GM18507 (cell line): ENCODE measurements around the gene B3GAT3.

Experiments used
- DNase-seq: peaks from one replicate; pipeline ENCODE4 v3.0.0; 2011; ENCODE audit warnings: low read depth; ENCODE audit not compliant: insufficient read length; ENCODE audit errors: extremely low spot score
- FAIRE-seq: peaks from 2 replicates; lab custom pipeline; 2011; peaks lifted over from hg19 to GRCh38; lab: Jason Lieb, UNC

The B3GAT3 gene

GRCh38 chr11:62607714-62608113, 14.1 kb downstream of the B3GAT3 start:
- FAIRE-seq = peak; percentile 35
- no peak for DNase-seq

GRCh38 chr11:62605902-62606301, 15.9 kb downstream of the B3GAT3 start:
- FAIRE-seq (no peak), DNase-seq (no peak)

GRCh38 chr11:62605467-62605866, 16.3 kb downstream of the B3GAT3 start:
- no peak for DNase-seq
- no peak for FAIRE-seq

GRCh38 chr11:62604460-62605120, 17.2 kb downstream of the B3GAT3 start:
- FAIRE-seq (no peak), DNase-seq (no peak)

- no peak for DNase-seq
- FAIRE-seq = no peak
These were observed 17.9 kb downstream of the B3GAT3 start for GRCh38 chr11:62603776-62604299.

GRCh38 chr11:62603072-62603408, 18.7 kb downstream of the B3GAT3 start:
- DNase-seq (no peak), FAIRE-seq (no peak)

- FAIRE-seq (no peak), DNase-seq (no peak)
These were observed 19.4 kb downstream of the B3GAT3 start for GRCh38 chr11:62602141-62603071.

GRCh38 chr11:62601372-62602140, 20.2 kb downstream of the B3GAT3 start, which contains the start of gene MTA2:
Gene MTA2, minus strand, starts transcription at chr11:62601865. Its CDS starts 415 bp downstream, at chr11:62601450.
- DNase-seq (peak; percentile 90), FAIRE-seq (peak; percentile 99)

GRCh38 chr11:62601122-62601371, 20.7 kb downstream of the B3GAT3 start:
- DNase-seq = no peak

GRCh38 chr11:62600367-62601121, 21.2 kb downstream of the B3GAT3 start:
- DNase-seq (no peak), FAIRE-seq (peak; percentile 36)

More at GRCh38 chr11:62601122-62601371, 20.7 kb downstream of the B3GAT3 start:
- no peak for FAIRE-seq

- DNase-seq (no peak), FAIRE-seq (no peak)
These were observed 21.9 kb downstream of the B3GAT3 start for GRCh38 chr11:62599901-62600300.

- DNase-seq = peak; percentile 90
- FAIRE-seq = peak; percentile 99
These were observed 22.6 kb downstream of the B3GAT3 start for GRCh38 chr11:62599069-62599696.

- no peak for DNase-seq
- no peak for FAIRE-seq
These were observed 26.7 kb downstream of the B3GAT3 start for GRCh38 chr11:62595124-62595523.

GRCh38 chr11:62593434-62594044, 28.2 kb downstream of the B3GAT3 start:
- FAIRE-seq (peak; percentile 81), DNase-seq (no peak)

GRCh38 chr11:62592989-62593421, 28.8 kb downstream of the B3GAT3 start:
- FAIRE-seq = no peak

GRCh38 chr11:62592146-62592815, 29.5 kb downstream of the B3GAT3 start:
- FAIRE-seq (no peak), DNase-seq (no peak)

More at GRCh38 chr11:62592989-62593421, 28.8 kb downstream of the B3GAT3 start:
- no peak for DNase-seq

- DNase-seq (peak; percentile 86), FAIRE-seq (peak; percentile 99)
These were observed 30.2 kb downstream of the B3GAT3 start, which contains the start of gene TUT1 for GRCh38 chr11:62591448-62592145. Gene TUT1, minus strand, starts transcription at chr11:62591523. Its CDS starts 38 bp downstream, at chr11:62591485.
